Measurements from ENCODE around the gene STOML1.
"Not testable (repeated sequence)": the region's sequence is repeated elsewhere in the genome, so short reads cannot be mapped to it uniquely, and the experiment has no call there.

DNA sequence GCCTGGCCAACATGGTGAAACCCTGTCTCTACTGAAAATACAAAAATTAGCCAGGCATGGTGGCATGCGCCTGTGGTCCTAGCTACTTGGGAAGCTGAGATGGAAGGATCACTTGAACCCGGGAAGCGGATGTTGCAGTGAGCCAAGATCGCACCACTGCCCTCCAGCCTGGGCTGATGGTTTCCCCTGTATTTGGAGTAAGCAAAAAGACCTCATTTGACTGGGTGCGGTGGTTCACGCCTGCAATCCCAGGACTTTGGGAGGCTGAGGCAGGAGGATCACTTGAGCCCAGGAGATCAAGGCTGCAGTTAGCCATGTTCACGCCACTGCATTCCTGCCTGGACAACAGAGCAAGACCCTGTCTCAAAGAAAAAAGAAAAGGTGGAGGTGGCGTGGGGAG, 53.6 kb downstream of the STOML1 start:
- not testable (repeated sequence) for TF ChIP-seq EZH2phosphoT487 (IDR thresholded peaks at IDR 0.05; ENCODE audit: unreplicated experiment); NANOG (IDR thresholded peaks at IDR 0.05; ENCODE audit: borderline replicate concordance); EZH2 (IDR thresholded peaks at IDR 0.05; ENCODE audit: low read depth, unreplicated experiment)
- TF ChIP-seq, protein P1, sequence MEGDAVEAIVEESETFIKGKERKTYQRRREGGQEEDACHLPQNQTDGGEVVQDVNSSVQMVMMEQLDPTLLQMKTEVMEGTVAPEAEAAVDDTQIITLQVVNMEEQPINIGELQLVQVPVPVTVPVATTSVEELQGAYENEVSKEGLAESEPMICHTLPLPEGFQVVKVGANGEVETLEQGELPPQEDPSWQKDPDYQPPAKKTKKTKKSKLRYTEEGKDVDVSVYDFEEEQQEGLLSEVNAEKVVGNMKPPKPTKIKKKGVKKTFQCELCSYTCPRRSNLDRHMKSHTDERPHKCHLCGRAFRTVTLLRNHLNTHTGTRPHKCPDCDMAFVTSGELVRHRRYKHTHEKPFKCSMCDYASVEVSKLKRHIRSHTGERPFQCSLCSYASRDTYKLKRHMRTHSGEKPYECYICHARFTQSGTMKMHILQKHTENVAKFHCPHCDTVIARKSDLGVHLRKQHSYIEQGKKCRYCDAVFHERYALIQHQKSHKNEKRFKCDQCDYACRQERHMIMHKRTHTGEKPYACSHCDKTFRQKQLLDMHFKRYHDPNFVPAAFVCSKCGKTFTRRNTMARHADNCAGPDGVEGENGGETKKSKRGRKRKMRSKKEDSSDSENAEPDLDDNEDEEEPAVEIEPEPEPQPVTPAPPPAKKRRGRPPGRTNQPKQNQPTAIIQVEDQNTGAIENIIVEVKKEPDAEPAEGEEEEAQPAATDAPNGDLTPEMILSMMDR (conservative IDR thresholded peaks at IDR 0.05; ENCODE audit: low read depth in 2 of 2), result not testable (repeated sequence)
- TF ChIP-seq, protein P2, sequence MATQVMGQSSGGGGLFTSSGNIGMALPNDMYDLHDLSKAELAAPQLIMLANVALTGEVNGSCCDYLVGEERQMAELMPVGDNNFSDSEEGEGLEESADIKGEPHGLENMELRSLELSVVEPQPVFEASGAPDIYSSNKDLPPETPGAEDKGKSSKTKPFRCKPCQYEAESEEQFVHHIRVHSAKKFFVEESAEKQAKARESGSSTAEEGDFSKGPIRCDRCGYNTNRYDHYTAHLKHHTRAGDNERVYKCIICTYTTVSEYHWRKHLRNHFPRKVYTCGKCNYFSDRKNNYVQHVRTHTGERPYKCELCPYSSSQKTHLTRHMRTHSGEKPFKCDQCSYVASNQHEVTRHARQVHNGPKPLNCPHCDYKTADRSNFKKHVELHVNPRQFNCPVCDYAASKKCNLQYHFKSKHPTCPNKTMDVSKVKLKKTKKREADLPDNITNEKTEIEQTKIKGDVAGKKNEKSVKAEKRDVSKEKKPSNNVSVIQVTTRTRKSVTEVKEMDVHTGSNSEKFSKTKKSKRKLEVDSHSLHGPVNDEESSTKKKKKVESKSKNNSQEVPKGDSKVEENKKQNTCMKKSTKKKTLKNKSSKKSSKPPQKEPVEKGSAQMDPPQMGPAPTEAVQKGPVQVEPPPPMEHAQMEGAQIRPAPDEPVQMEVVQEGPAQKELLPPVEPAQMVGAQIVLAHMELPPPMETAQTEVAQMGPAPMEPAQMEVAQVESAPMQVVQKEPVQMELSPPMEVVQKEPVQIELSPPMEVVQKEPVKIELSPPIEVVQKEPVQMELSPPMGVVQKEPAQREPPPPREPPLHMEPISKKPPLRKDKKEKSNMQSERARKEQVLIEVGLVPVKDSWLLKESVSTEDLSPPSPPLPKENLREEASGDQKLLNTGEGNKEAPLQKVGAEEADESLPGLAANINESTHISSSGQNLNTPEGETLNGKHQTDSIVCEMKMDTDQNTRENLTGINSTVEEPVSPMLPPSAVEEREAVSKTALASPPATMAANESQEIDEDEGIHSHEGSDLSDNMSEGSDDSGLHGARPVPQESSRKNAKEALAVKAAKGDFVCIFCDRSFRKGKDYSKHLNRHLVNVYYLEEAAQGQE (IDR thresholded peaks at IDR 0.05; ENCODE audit: unreplicated experiment), result not testable (repeated sequence)
